GM18868 (cell line): ENCODE data around the gene HRK.
A peak's percentile ranks its signal among the peaks of the same experiment; 100 is the strongest.
"Not testable (repeated sequence)": the region's sequence is repeated elsewhere in the genome, so short reads cannot be mapped to it uniquely, and the experiment has no call there.

Source experiments
- ATAC-seq: cut with Tn5 transposase; IDR thresholded peaks from one replicate; pipeline ENCODE4 v1.9.1; 2021; ENCODE audit warnings: mild to moderate bottlenecking, moderate library complexity; ENCODE audit not compliant: unreplicated experiment

HRK gene

GRCh38 chr12:116827432-116827831 is 53.8 kb downstream of the HRK start:
- no peak for ATAC-seq

DNA sequence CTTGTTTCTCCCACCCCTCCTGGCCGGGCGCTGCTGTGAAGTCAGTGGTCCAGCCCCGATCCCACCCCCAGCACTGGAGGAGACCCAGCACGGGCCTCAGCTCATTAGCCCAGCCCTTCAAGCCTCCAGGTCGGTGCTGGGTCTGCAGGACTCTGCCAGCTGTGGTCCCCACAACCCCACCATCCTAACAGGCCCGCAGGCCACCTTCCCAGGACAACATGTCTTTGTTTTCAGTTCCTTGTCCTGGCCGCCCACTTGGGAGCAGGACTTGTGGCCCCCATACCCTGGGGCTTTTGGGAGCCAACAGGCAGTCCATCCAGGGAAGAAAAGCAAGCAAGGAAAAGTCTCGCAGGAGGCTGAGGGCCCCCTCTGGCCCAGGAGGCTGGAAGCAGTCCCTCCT is 60.0 kb downstream of the HRK start:
- no peak for ATAC-seq

- ATAC-seq: no peak
Observed at GRCh38 chr12:116820064-116820656, 61.1 kb downstream of the HRK start.

DNA sequence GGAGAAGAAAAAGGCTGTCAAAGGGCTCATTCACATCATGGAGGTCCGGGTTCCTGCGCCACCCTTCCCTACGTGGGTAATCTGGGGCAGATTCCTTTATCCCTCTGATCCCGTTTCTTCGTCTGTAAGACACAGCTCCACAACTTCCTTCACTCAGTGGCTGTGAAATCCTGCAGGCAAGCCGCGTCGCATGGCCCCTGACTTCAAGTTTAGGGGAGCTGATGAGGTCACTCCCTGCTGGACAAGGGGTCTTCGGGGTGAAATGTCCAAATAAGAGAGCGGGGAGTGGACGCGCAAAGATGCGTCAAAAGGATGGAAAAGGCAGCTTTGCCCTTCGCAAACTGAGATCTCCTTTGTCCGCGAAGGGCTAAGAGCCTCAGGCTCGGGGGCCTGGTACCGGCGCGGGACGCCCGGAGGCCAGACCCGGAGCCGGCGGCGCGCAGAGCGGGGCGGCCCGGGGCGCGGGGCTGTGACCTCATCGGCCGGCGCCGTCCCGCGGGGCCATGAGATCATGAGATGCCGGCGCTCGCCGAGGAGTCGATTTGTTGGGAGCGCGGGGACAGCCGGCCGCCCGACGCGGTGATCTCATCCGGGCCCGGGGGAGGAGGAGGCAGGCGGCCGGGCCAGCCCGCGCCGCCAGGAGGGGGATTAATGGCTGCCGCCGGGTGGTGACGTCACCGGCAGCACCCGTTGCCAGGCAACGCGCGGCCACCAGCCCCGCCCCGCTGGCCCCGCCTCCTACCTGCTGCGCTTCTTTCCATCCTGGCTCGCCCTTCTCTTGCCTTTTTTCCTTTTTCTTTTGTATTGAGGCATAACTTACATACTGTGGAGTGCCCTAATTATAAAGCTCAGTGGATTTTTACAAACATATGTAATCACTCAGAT is 62.1 kb downstream of the HRK start:
- peak; percentile 87 for ATAC-seq

DNA sequence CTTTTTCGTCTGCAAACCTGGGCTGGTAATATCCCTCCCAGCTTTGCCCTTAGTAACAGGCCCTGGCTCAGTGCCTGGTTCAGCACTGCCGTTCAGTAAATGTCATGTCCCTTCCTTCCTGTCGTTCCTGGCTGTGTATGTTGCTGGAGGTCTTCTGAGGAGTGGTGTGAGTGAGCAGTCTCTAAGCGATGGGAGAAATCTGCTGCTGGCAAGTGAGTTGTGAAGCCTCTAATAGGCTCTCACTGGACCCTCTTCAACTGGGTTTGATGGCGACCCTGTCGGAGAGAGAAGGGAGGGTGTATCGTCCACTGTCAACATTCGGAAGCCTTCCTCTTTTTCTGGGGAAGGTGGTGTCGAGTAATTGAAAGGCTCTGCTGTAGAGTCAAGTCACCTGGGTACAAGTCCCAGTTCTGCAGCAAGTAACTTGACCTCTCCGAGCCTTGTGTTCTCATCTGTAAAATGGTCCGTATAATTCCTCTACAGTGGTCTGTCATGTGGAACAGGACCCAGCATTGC is 62.8 kb downstream of the HRK start:
- ATAC-seq: peak; percentile 3

GRCh38 chr12:116814766-116815165 is 66.5 kb downstream of the HRK start:
- not testable (repeated sequence) for ATAC-seq

DNA sequence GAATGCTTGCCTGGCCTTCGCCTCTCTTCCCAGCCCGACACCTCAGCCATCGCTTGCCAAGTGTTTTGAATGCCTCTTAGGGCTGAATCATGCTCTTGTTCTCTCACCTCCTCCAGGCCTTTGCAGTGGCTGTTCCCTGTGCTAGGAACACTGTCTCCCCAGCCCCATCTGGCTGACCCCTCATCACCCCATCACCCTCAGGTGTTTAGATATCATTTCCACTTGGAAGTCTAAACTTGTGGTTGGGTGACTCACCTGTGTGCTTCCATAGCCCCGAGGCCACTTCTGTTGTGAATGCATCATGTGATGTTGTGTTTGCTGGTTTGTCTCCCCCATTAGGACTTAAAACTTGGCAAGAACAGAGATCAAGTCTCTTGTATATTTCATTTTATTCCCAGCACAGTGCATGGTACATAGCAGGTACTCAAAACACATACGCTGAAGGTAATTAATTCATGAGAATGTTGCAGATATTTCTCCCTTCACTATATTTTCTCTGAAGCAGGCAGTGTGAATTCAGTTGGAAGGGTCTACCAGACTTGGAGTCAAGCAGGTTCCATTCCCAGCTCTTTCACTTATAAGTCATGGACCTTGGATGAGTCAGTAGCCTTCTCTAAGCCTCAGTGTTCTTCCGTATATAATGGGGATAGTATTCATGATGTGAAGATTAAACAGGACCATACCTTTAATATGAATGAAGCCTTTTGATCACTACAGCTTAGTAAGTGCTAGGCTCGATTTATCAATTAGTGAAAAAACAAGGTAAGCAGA is 67.8 kb downstream of the HRK start:
- no peak for ATAC-seq

DNA sequence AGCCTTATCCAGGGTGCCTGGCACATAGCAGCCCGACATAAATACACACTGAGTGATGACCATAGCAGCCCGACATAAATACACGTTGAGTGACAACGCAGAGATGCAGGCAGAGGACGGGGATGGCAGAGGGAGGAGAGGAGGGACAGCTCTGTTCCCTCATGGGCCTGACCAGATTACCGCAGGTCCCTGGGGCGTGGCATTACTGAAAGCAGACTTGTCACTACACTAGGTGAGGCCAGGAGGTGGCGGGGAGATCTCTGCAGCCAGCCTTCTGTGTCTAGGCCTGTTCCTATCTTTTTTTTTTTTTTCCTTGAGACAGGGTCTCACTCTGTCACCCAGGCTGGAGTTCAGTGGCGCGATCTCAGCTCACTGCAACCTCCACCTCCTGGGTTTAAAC is 69.0 kb downstream of the HRK start:
- ATAC-seq: no peak

DNA sequence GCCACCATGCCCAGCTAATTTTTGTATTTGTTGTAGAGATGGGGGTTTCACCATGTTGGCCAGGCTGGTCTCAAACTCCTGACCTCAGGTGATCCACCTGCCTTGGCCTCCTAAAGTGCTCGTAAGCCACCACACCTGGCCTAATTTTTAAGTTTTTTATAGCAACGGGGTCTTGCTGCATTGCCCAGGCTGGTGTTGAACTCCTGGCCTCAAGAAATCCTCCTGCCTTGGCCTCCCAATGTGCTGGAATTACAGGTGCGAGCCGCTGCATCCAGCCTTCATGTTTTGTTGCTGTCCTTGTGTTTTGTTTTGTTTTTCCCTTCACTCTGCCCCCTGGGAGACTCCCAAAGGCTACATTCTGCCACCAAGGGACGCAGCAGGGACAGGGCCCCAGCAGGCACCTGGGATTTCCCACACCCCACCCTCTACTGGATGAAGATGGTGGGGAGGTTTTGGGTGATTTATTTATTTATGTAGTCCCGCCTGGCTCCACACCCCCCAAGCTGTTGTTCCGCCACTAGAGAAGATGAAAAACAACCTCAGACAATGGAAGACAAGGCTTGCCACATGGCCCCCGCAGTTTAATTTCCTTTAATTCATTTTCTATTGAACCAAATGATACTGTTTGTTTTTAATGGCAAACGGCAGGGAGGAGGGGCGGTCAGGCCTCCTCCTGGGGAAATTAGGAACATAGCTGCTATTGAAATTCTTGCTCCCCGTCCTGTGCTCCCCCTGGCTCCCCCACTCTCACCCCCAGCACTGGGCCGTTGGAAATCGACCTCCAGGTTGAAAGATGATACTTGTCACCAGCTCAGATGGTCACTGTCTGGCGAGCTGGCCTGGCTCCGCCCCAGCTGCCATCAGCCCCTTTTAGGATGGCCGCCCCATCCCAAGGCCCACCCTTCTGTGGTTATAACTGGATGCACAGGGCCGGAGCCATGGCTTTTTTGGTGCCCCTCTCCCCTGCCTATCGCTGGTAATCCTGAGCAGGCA is 72.8 kb downstream of the HRK start:
- ATAC-seq: no peak

DNA sequence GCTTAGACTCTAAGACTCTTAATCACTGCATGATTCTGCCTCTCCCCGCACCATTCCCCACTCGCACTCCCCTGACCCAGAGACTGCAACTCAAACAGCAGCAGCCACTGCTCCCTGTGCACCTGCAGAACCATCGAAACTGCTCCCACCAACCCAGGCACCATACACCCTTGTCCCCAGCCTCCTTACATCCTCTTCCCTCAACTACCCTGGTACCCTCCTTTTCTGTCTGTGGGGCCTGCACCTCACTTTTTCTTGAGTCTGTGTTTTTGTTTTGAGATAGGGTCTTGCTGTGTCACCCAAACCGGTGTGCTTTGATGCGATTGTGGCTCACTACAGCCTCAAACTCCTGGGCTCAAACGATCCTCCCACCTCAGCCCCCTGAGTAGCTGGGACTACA is 73.7 kb downstream of the HRK start:
- ATAC-seq: no peak

DNA sequence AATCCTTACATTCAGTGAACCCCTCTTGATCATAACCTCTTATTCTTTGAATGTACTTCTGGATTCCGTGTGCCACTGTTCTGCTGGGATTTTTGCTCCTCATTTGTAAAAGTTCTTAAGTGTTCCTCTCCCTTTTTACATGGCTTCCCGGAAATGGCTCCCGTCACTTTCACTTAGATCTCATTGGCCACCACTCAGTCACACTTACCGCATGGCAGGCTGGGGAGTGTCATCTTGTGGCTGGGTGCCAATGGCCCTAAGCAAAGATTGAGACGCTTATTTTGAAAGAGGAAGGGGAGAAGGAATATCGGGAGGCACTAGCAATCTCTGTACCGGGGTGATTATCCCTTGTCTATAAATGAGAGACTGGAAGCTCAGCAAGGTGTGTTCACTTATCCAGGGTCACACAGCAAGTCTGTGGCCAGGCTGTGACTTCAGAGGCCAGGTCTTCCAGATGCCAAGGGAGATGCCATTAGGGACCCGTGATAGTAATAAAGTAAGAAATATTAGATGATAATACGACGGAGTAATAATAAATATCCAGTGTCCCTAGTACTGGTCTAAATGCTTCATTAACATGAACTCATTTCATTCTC is 74.3 kb downstream of the HRK start:
- no peak for ATAC-seq
